CD14-positive monocyte (primary cell): ENCODE data around the gene PDS5B. TPM values are rescaled to one million over a fixed set of nuclear protein-coding genes. Genes with fewer than 3 reads are reported as not detected.
"Not testable (repeated sequence)": the region's sequence is repeated elsewhere in the genome, so short reads cannot be mapped to it uniquely, and the experiment has no call there.

Source experiments
- DNase-seq, 3 donors: peaks; one replicate each; pipeline ENCODE4 v3.0.0-alpha.2; 2011 to 2022
- H2AFZ ChIP-seq: 2 replicates; pipeline ENCODE4 v1.6.0; 2012; ENCODE audit warnings: mild to moderate bottlenecking, low read depth, low read length, inconsistent platforms; ENCODE audit not compliant: insufficient read depth, poor library complexity, severe bottlenecking
- H3K27ac ChIP-seq, 2 donors: 1 replicate in 1 of 2; 2 replicates in 1 of 2; pipeline ENCODE4 v1.5.1; 2012 to 2013; ENCODE audit warnings: low read length in 2 of 2, control low read depth in 1 of 2, inconsistent platforms in 1 of 2, low read depth in 1 of 2, mild to moderate bottlenecking in 1 of 2
- H3K27me3 ChIP-seq, 2 donors: one replicate each; pipeline versions ENCODE4 v1.6.0 to v1.6.1; 2011 to 2013; ENCODE audit warnings: low read length in 2 of 2; ENCODE audit not compliant: control insufficient read depth in 2 of 2, insufficient read depth in 2 of 2
- H3K36me3 ChIP-seq, 2 donors: replicated peaks in 1 of 2; 1 replicate in 1 of 2; 2 replicates in 1 of 2; pipeline versions ENCODE4 v1.5.1 to v1.6.1; 2012 to 2013; ENCODE audit warnings: low read length in 2 of 2, control low read depth in 1 of 2, inconsistent platforms in 1 of 2, mild to moderate bottlenecking in 1 of 2; ENCODE audit not compliant: insufficient read depth in 2 of 2, control insufficient read depth in 1 of 2
- H3K4me1 ChIP-seq, 2 donors: 1 replicate in 1 of 2; 2 replicates in 1 of 2; pipeline versions ENCODE4 v1.5.1 to v1.6.1; 2012 to 2013; ENCODE audit warnings: low read length in 2 of 2, control low read depth in 1 of 2, inconsistent platforms in 1 of 2, mild to moderate bottlenecking in 1 of 2, moderate library complexity in 1 of 2; ENCODE audit not compliant: insufficient read depth in 2 of 2, control insufficient read depth in 1 of 2
- H3K4me2 ChIP-seq: replicated peaks from 2 replicates; pipeline ENCODE3; 2012; ENCODE audit warnings: low read length, moderate library complexity, mild to moderate bottlenecking; ENCODE audit not compliant: poor library complexity, severe bottlenecking; ENCODE audit errors: extremely low read depth
- H3K4me3 ChIP-seq, 3 experiments: fragments of 200-600 bp in 1 of 3; sonication (generic) in 1 of 3; replicated peaks in 1 of 3; 1 replicate in 2 of 3; 2 replicates in 1 of 3; pipeline ENCODE4 v1.5.1; 2011 to 2013; ENCODE audit warnings: low read length in 3 of 3, mild to moderate bottlenecking in 3 of 3, control low read depth in 2 of 3, low read depth in 2 of 3, inconsistent platforms in 1 of 3, moderate library complexity in 1 of 3
- H3K79me2 ChIP-seq: 2 replicates; pipeline ENCODE4 v1.6.0; 2012; ENCODE audit warnings: mild to moderate bottlenecking, control low read depth, inconsistent platforms, low read length, moderate library complexity; ENCODE audit not compliant: insufficient read depth
- H3K9ac ChIP-seq: 2 replicates; pipeline ENCODE4 v1.6.0; 2017; ENCODE audit warnings: low read length, mild to moderate bottlenecking; ENCODE audit not compliant: insufficient read depth, poor library complexity, severe bottlenecking
- H3K9me3 ChIP-seq, 2 donors: replicated peaks in 1 of 2; 1 replicate in 1 of 2; 2 replicates in 1 of 2; pipeline versions ENCODE4 v1.5.1 to v1.6.1; 2012 to 2013; ENCODE audit warnings: low read length in 2 of 2, control low read depth in 1 of 2; ENCODE audit not compliant: control insufficient read depth in 1 of 2, insufficient read depth in 1 of 2
- H4K20me1 ChIP-seq: 2 replicates; pipeline ENCODE4 v1.6.0; 2012; ENCODE audit warnings: mild to moderate bottlenecking, low read length, control low read depth, moderate library complexity; ENCODE audit not compliant: insufficient read depth
- H3K27ac Mint-ChIP-seq, 7 donors: one replicate each; pipeline ENCODE4 v1.8.0; 2020; ENCODE audit warnings: mild to moderate bottlenecking in 7 of 7, mixed read lengths in 7 of 7, moderate library complexity in 6 of 7, inconsistent platforms in 2 of 7
- H3K27me3 Mint-ChIP-seq, 3 donors: one replicate each; pipeline ENCODE4 v1.8.0; 2021 to 2022; ENCODE audit warnings: low read depth in 3 of 3, mild to moderate bottlenecking in 3 of 3, mixed read lengths in 3 of 3, moderate library complexity in 3 of 3, inconsistent platforms in 1 of 3
- H3K36me3 Mint-ChIP-seq, 2 donors: one replicate each; pipeline ENCODE4 v1.8.0; 2020; ENCODE audit warnings: mixed read lengths in 2 of 2, inconsistent platforms in 1 of 2, mild to moderate bottlenecking in 1 of 2
- H3K4me1 Mint-ChIP-seq: one replicate; pipeline ENCODE4 v1.8.0; 2020; ENCODE audit warnings: mild to moderate bottlenecking, mixed read lengths
- H3K4me3 Mint-ChIP-seq, 2 donors: one replicate each; pipeline ENCODE4 v1.8.0; 2020; ENCODE audit warnings: mild to moderate bottlenecking in 2 of 2, mixed read lengths in 2 of 2, moderate library complexity in 1 of 2
- H3K9me3 Mint-ChIP-seq, 7 donors: one replicate each; pipeline ENCODE4 v1.8.0; 2020 to 2022; ENCODE audit warnings: mixed read lengths in 7 of 7, mild to moderate bottlenecking in 6 of 7, moderate library complexity in 6 of 7, inconsistent platforms in 2 of 7
- WGBS: methylation state at CpG from one replicate; pipeline ENCODE4 v1.1.5; 2013; ENCODE audit warnings: missing lambda C conversion rate; ENCODE audit not compliant: insufficient coverage; 5-methylcytosine and 5-hydroxymethylcytosine counted together
- intact Hi-C, 2 donors: fragments of 100-400 bp; cut with micrococcal nuclease; formaldehyde crosslinking; loops; one replicate each; pipeline versions ENCODE4 v1.15.0 to v1.15.1; 2023
- polyA plus RNA-seq, 3 donors: library from polyadenylated mRNA; depleted of rRNA in 1 of 3; unstranded in 2 of 3; stranded (reverse) in 1 of 3; fragments of 300-500 nt in 2 of 3; fragments of >200 nt in 1 of 3; fragmentation: Illumina TruSeq in 2 of 3; gene quantifications; 1 replicate in 2 of 3; 2 replicates in 1 of 3; pipeline ENCODE4 v1.2.3, GENCODE V29; 2012 to 2021
- TF ChIP-seq, protein P1 (sequence below): fragments of 200-600 bp; IDR thresholded peaks from one replicate; pipeline ENCODE4 v1.8.0; 2022; ENCODE audit warnings: antibody characterized with exemption, mild to moderate bottlenecking

Gene PDS5B
- polyA plus RNA-seq, 3 donors = 9.0 to 33.0 (median 21.0) TPM

DNA sequence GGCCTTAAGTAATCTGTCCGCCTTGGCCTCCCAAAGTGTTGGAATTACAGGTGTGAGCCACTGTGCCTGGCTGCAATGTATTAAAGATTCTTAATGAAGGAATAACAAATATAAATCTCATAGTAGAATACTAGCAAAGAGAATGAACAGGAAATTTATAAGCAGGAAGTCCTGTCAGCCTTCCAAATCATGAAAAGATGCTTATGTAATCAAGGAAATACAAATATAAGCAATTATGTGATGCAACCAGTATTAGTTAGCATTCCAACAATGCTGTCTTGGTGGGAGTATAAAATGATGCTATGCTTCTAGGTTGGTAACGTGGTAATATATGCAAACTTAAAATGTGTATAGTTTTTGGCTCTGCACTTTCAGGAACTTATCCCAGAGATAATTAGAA, 133.8 kb downstream of the PDS5B start:
- H3K9ac ChIP-seq = no peak overlapping the region
- peaks cover 6 to 9% of the 10 kb centered on the region in 2 donors for H3K9me3 ChIP-seq
- no peak overlapping the region for H3K4me3 Mint-ChIP-seq
- no peaks in the 10 kb centered on the region for H3K27me3 ChIP-seq
- TF ChIP-seq, protein P1, sequence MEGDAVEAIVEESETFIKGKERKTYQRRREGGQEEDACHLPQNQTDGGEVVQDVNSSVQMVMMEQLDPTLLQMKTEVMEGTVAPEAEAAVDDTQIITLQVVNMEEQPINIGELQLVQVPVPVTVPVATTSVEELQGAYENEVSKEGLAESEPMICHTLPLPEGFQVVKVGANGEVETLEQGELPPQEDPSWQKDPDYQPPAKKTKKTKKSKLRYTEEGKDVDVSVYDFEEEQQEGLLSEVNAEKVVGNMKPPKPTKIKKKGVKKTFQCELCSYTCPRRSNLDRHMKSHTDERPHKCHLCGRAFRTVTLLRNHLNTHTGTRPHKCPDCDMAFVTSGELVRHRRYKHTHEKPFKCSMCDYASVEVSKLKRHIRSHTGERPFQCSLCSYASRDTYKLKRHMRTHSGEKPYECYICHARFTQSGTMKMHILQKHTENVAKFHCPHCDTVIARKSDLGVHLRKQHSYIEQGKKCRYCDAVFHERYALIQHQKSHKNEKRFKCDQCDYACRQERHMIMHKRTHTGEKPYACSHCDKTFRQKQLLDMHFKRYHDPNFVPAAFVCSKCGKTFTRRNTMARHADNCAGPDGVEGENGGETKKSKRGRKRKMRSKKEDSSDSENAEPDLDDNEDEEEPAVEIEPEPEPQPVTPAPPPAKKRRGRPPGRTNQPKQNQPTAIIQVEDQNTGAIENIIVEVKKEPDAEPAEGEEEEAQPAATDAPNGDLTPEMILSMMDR = no peak
- H3K27ac Mint-ChIP-seq = peak overlapping the region in 5 of 7 donors; percentile 13 to 57 (median 40)
- H3K9me3 Mint-ChIP-seq = peaks cover 12 to 20% (median 16%) of the 10 kb centered on the region in 7 donors
- WGBS = no CpG with 5 or more reads among the region's 2 CpGs
- peaks cover 34 to 42% of the 10 kb centered on the region in 2 donors for H3K36me3 Mint-ChIP-seq
- peaks cover 6 to 42% of the 10 kb centered on the region in 2 donors for H3K36me3 ChIP-seq
- no peak overlapping the region for H3K4me3 ChIP-seq
- H3K27ac ChIP-seq = peak overlapping the region in 1 of 2 donors; percentile 32
- intact Hi-C loops = no loop called here
- H2AFZ ChIP-seq = no peak overlapping the region
- DNase-seq = no peak
- no peaks in the 10 kb centered on the region for H3K79me2 ChIP-seq
- H4K20me1 ChIP-seq = peaks cover 4% of the 10 kb centered on the region
- peaks cover 10% of the 10 kb centered on the region for H3K4me1 Mint-ChIP-seq
- no peak overlapping the region for H3K4me2 ChIP-seq
- H3K27me3 Mint-ChIP-seq = peaks cover 0 to 2% (median 0%) of the 10 kb centered on the region in 3 donors
- H3K4me1 ChIP-seq = peaks cover 0 to 7% of the 10 kb centered on the region in 2 donors

DNA sequence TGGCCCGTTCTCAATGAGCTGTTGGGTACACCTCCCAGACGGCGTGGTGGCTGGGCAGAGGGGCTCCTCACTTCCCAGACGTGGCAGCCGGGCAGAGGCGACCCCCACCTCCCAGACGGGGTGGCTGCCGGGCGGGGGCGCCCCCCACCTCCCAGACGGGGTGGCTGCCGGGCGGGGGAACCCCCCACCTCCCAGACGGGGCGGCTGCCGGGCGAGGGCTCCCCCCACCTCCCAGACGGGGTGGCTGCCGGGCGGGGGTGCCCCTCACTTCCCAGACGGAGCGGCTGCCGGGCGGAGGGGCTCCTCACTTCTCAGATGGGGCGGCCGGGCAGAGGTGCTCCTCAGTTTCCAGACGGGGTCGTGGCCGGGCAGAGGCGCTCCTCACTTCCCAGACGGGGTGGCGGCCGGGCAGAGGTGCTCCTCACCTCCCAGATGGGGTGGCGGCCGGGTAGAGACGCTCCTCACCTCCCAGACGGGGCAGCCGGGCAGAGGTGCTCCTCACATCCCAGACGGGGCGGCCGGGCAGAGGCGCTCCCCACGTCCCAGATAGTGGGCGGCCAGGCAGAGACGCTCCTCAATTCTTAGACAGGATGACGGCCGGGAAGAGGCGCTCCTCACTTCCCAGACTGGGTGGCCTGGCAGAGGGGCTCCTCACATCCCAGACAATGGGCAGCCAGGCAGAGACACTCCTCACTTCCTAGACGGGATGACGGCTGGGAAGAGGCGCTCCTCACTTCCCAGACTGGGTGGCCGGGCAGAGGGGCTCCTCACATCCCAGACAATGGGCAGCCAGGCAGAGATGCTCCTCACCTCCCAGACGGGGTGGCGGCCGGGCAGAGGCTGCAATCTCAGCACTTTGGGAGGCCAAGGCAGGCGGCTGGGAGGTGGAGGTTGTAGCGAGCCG, 135.1 kb downstream of the PDS5B start:
- H3K9ac ChIP-seq, H3K4me1 ChIP-seq, H3K4me3 Mint-ChIP-seq, H3K4me2 ChIP-seq, H4K20me1 ChIP-seq, H3K9me3 Mint-ChIP-seq, H2AFZ ChIP-seq, H3K27me3 ChIP-seq, intact Hi-C loops, H3K79me2 ChIP-seq, H3K4me3 ChIP-seq, H3K27ac ChIP-seq, DNase-seq, H3K27me3 Mint-ChIP-seq, H3K9me3 ChIP-seq: not testable (repeated sequence)
- Mint-ChIP-seq H3K36me3 (peaks cover 29 to 30% of the 10 kb centered on the region in 2 donors), H3K27ac (peak overlapping the region in 2 of 7 donors; percentile 13 to 16), H3K4me1 (peaks cover 16% of the 10 kb centered on the region)
- H3K36me3 ChIP-seq = peaks cover 0 to 29% of the 10 kb centered on the region in 2 donors
- WGBS = 97% methylated on average over 26 of the region's 58 CpGs
